22Rv1 (cell line): ENCODE data around the gene S100P.

Source experiments
- ZFX ChIP-seq: fragments of 450-650 bp; IDR thresholded peaks from 2 replicates; pipeline ENCODE4 v1.6.1; 2017; ENCODE audit warnings: antibody characterized with exemption, borderline replicate concordance
- TF ChIP-seq, protein P1 (sequence below): fragments of 450-650 bp; IDR thresholded peaks from 2 replicates; pipeline ENCODE4 v1.5.1; 2017; ENCODE audit warnings: mild to moderate bottlenecking

- TF ChIP-seq, protein P1, sequence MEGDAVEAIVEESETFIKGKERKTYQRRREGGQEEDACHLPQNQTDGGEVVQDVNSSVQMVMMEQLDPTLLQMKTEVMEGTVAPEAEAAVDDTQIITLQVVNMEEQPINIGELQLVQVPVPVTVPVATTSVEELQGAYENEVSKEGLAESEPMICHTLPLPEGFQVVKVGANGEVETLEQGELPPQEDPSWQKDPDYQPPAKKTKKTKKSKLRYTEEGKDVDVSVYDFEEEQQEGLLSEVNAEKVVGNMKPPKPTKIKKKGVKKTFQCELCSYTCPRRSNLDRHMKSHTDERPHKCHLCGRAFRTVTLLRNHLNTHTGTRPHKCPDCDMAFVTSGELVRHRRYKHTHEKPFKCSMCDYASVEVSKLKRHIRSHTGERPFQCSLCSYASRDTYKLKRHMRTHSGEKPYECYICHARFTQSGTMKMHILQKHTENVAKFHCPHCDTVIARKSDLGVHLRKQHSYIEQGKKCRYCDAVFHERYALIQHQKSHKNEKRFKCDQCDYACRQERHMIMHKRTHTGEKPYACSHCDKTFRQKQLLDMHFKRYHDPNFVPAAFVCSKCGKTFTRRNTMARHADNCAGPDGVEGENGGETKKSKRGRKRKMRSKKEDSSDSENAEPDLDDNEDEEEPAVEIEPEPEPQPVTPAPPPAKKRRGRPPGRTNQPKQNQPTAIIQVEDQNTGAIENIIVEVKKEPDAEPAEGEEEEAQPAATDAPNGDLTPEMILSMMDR, result no peak
- no peak for TF ChIP-seq ZFX
Measured at GRCh38 chr4:6693231-6694176, at the start of gene S100P.
